Epithelial cell of esophagus (primary cell): ENCODE results near the gene GPR135.

Experiments
- DNase-seq: peaks from one replicate; pipeline ENCODE4 v3.0.0; 2010; ENCODE audit warnings: low read depth
- H3K4me3 ChIP-seq: 2 replicates; pipeline ENCODE4 v1.5.1; 2011; ENCODE audit warnings: mild to moderate bottlenecking, low read length, control low read depth
- TF ChIP-seq, protein P1 (sequence below): IDR thresholded peaks from 2 replicates; pipeline ENCODE4 v1.5.1; 2011; ENCODE audit warnings: low read depth, mild to moderate bottlenecking, low read length, control low read depth, inconsistent platforms; ENCODE audit not compliant: insufficient read depth; ENCODE audit errors: missing control alignments

GPR135 gene

DNA sequence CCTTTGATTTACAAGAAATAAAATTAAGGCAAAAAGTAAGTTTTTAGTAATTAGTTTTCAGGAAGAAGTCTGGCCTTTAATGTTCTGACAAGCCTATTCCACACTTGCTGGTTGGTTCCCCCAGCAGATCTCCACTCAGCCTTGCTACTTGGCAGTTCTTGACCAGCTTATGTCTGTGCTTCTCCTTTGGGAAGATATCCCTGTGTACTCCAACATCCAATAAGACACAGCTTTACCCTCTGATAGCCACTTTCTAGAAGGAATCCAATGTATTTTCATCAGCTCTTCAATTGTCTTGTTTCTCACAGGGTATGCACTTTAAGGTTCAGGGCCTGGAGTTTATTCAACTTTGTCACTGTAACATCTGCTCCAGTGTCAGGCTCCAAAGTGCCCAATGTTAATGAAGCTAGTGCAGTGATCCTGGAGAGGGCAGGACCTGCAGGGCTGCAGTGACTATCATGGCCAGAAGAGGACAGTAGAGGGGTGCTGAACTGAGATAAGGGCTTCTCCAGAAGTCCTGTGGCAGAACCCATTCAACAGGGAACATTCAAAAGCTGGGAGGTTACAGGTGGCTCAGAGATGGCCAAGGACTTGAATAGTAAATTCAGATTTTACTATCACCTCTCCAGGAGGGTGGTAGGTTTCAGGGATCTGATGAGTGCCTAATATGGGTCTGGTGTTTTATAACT, 42.0 kb upstream of the GPR135 start:
- no peak overlapping the region for H3K4me3 ChIP-seq
- TF ChIP-seq, protein P1, sequence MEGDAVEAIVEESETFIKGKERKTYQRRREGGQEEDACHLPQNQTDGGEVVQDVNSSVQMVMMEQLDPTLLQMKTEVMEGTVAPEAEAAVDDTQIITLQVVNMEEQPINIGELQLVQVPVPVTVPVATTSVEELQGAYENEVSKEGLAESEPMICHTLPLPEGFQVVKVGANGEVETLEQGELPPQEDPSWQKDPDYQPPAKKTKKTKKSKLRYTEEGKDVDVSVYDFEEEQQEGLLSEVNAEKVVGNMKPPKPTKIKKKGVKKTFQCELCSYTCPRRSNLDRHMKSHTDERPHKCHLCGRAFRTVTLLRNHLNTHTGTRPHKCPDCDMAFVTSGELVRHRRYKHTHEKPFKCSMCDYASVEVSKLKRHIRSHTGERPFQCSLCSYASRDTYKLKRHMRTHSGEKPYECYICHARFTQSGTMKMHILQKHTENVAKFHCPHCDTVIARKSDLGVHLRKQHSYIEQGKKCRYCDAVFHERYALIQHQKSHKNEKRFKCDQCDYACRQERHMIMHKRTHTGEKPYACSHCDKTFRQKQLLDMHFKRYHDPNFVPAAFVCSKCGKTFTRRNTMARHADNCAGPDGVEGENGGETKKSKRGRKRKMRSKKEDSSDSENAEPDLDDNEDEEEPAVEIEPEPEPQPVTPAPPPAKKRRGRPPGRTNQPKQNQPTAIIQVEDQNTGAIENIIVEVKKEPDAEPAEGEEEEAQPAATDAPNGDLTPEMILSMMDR = peak; percentile 99
- DNase-seq = peak; percentile 69

DNA sequence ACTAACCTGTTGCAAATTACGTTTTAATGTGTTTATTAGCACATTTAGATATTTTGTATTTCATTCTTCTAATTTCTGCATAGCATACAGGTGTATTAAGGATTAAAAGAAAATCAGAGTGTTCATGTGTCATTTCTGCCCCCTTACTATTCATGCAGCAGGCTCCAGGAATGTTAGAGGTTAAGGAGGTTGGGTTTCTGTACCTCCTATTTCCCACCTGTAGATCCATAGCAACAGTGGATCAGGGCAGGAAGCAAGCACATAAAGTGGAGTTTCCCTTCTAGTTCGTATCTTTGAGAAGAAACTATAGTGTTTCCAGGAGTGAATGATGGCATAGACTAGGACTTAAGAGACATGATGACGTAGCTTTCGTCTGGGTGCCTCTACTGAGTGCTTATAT, 38.1 kb upstream of the GPR135 start:
- TF ChIP-seq, protein P1 = no peak
- no peak overlapping the region for H3K4me3 ChIP-seq
- no peak for DNase-seq

DNA sequence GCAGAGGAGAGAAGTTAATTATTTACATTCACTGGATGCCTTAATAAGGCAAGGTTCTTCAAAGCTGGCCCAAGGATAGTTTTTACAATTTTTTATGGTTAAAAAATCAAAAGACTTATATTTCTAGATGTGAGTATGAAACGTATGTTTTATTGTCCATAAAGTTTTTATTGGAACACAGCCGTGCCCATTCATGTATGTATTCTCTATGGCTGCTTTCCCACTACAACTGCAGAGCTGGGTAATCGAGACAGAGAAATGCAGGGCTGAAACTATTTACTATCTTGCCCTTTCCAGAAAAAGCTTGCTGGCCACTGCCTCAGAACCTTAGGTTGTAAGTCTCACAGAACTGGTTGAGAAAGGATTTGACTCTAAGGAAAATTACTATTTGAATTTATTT, 35.6 kb upstream of the GPR135 start:
- no peak overlapping the region for H3K4me3 ChIP-seq
- no peak for DNase-seq
- TF ChIP-seq, protein P1 = no peak

DNA sequence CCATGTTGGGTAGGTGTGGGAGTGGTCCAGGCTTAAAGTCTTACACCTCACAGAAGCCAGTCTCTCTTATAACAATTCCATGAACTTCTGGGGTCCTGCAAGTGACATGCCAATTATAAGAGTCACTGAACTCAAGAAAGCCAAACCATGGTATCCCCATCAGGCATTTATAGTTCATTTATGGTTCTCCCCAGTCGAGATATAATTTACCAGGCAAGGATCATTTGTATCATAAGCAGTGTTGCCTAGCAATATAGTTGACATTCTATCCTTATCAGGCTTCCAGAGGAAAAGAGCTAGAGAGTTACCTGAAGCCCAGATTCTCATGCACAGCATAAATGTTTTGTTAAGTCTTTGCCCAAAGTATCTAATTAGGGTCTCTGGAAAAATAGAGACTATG, 27.2 kb upstream of the GPR135 start:
- H3K4me3 ChIP-seq = no peak overlapping the region

DNA sequence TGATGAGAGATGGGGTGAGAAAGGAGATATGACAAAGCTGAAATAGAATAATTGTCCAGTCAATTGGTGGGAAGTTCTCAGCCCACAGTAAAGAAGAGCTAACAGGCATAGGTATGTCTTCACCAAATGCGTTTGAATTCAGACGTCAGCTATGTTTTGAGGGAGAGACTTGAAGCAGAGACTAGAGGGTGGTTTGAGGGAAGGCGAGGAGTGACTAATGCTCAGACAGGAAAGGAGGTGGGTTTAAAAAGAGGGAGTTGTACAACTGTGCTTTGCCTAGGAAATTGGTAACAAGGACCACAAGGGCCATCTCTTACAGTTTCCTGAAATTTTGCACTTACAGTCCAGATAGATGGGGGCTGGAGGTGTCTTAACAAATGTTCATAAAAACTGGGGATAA, 25.6 kb upstream of the GPR135 start:
- TF ChIP-seq, protein P1 = no peak
- DNase-seq = no peak
- no peak overlapping the region for H3K4me3 ChIP-seq

More for the DNA sequence above, 27.2 kb upstream of the GPR135 start:
- no peak for DNase-seq
- TF ChIP-seq, protein P1 = no peak

DNA sequence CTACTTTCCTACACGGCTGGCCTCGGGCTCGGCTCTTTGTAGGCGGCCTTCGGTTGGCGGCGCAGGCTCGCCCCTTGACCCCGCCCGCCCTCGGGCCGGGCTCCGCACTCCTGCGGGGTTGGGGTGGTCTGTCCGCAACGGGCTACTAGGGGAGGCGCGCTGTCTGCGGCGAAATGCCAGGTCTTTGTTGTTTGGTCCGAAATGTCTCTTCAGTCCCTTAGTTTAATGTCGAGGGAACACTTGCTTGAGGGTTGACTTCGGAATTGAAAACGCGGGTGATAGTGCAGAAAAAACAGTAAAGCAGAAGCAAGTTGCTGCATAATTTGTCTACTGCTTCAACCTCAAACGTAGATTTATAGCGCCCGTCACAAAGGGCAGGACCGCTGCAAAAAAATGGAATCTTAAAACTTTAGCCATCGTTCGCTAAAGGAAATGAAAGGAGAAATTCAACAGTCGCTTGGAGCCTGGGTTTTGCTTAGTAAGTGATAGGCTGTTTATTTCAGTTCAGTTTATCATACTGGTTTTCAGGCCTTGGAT, 19.5 kb upstream of the GPR135 start:
- TF ChIP-seq, protein P1 = no peak
- DNase-seq = no peak
- H3K4me3 ChIP-seq = peak overlapping the region; percentile 64
